Glutamatergic neuron (in vitro differentiated cells): ENCODE data around the gene PTPRJ. TPM values are rescaled to one million over a fixed set of nuclear protein-coding genes. Genes with fewer than 3 reads are reported as not detected.
A peak's percentile ranks its signal among the peaks of the same experiment; 100 is the strongest.

Experiments used
- DNase-seq: peaks from one replicate; pipeline ENCODE4 v3.0.0; 2022
- H3K27ac Mint-ChIP-seq: one replicate; pipeline ENCODE4 v1.8.0; 2020; ENCODE audit warnings: mild to moderate bottlenecking, mixed read lengths, inconsistent platforms; ENCODE audit not compliant: unreplicated experiment
- H3K27me3 Mint-ChIP-seq: one replicate; pipeline ENCODE4 v1.8.0; 2020; ENCODE audit warnings: mild to moderate bottlenecking, moderate library complexity, mixed read lengths, inconsistent platforms; ENCODE audit not compliant: unreplicated experiment
- H3K36me3 Mint-ChIP-seq: one replicate; pipeline ENCODE4 v1.8.0; 2020; ENCODE audit warnings: mild to moderate bottlenecking, mixed read lengths, inconsistent platforms; ENCODE audit not compliant: unreplicated experiment
- H3K4me1 Mint-ChIP-seq: one replicate; pipeline ENCODE4 v1.8.0; 2020; ENCODE audit warnings: mild to moderate bottlenecking, low read depth, mixed read lengths, inconsistent platforms; ENCODE audit not compliant: unreplicated experiment
- H3K4me3 Mint-ChIP-seq: one replicate; pipeline ENCODE4 v1.8.0; 2020; ENCODE audit warnings: mild to moderate bottlenecking, mixed read lengths, inconsistent platforms; ENCODE audit not compliant: unreplicated experiment
- H3K9me3 Mint-ChIP-seq: one replicate; pipeline ENCODE4 v1.8.0; 2020; ENCODE audit warnings: mild to moderate bottlenecking, moderate library complexity, mixed read lengths, inconsistent platforms; ENCODE audit not compliant: unreplicated experiment
- total RNA-seq: library from RNA; stranded (reverse); fragmentation: NEBNext Ultra II Directional; extraction: Animal tissue kit (Norgen Biotek cat#: 25700); gene quantifications from one replicate; pipeline ENCODE4 v1.2.1, GENCODE V29; 2021; ENCODE audit not compliant: unreplicated experiment
- TF ChIP-seq, protein P1 (sequence below): fragments of 200-600 bp; sonication (generic); IDR thresholded peaks from one replicate; pipeline ENCODE4 v1.5.0; 2021; ENCODE audit not compliant: partially characterized antibody, unreplicated experiment

PTPRJ gene
- total RNA-seq, 1 donor from 2014 or later: 2.4 TPM

DNA sequence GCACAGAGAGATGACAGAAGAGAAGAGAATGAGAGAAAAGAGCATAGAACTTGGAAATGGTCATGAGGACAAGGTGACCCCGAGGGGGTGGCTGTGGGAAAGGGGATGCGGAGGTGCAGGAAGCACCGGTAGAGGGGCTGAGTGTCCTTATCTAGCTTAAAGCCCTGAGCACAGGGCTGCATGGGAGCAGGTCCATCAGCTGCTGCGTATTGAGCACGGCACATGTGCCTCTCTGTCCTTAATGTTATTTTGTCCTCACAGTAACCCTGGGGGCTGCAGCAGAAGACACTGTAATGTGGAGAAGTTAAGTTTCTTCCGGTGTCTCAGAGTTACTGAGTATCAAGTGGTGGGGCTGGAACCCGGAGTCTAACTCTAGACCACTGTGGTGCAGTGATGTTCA is 141.9 kb downstream of the PTPRJ start:
- H3K36me3 Mint-ChIP-seq: no peaks in the 10 kb centered on the region
- DNase-seq: no peak
- peaks cover 7% of the 10 kb centered on the region for H3K4me1 Mint-ChIP-seq
- no peaks in the 10 kb centered on the region for H3K27me3 Mint-ChIP-seq
- no peak overlapping the region for H3K27ac Mint-ChIP-seq
- peaks cover 3% of the 10 kb centered on the region for H3K9me3 Mint-ChIP-seq
- TF ChIP-seq, protein P1, sequence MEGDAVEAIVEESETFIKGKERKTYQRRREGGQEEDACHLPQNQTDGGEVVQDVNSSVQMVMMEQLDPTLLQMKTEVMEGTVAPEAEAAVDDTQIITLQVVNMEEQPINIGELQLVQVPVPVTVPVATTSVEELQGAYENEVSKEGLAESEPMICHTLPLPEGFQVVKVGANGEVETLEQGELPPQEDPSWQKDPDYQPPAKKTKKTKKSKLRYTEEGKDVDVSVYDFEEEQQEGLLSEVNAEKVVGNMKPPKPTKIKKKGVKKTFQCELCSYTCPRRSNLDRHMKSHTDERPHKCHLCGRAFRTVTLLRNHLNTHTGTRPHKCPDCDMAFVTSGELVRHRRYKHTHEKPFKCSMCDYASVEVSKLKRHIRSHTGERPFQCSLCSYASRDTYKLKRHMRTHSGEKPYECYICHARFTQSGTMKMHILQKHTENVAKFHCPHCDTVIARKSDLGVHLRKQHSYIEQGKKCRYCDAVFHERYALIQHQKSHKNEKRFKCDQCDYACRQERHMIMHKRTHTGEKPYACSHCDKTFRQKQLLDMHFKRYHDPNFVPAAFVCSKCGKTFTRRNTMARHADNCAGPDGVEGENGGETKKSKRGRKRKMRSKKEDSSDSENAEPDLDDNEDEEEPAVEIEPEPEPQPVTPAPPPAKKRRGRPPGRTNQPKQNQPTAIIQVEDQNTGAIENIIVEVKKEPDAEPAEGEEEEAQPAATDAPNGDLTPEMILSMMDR: no peak
- no peak overlapping the region for H3K4me3 Mint-ChIP-seq

DNA sequence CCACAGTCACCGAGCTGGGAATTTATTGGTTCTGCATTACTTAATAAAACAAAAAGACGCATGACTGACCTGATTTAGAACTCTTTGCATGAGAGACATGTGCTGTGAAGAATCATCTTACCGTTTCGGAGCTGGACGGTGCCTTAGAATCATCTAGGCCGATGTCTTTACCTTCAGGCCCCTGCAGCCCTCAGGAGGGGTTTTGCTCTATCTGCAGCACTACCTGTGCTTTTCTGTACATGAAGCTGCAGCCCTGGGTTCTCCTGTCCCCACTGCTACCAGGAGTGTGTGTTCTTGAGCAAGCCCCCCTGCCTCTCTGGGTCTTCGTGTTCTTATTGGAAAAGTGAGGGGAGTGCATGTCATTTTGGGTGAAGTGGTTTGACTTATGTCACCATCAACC is 142.3 kb downstream of the PTPRJ start:
- TF ChIP-seq, protein P1: no peak
- DNase-seq: no peak
- H3K36me3 Mint-ChIP-seq: no peaks in the 10 kb centered on the region

DNA sequence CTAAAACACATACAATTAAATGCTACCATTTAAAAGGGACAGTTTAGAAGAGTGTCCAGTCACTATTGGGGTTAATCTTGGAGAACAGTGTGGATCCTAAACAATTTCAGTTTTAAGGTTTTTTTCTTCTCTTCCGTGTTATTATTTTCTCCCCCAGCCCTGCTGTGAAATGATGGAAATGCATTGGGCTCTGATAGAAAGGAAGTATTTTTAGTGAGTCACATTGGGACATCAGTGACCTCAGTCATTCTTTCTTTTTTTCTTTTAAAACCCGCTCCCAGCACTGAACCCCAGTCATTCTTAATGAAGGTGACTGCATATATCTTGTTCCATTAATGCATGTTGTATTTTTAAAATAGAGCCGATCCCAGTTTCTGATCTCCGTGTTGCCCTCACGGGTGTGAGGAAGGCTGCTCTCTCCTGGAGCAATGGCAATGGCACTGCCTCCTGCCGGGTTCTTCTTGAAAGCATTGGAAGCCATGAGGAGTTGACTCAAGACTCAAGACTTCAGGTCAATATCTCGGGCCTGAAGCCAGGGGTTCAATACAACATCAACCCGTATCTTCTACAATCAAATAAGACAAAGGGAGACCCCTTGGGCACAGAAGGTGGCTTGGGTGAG is 143.0 kb downstream of the PTPRJ start:
- DNase-seq: no peak
- H3K4me3 Mint-ChIP-seq: no peak overlapping the region
- H3K27me3 Mint-ChIP-seq: peaks cover 2% of the 10 kb centered on the region
- peaks cover 7% of the 10 kb centered on the region for H3K4me1 Mint-ChIP-seq
- TF ChIP-seq, protein P1: no peak
- H3K9me3 Mint-ChIP-seq: peaks cover 1% of the 10 kb centered on the region
- no peaks in the 10 kb centered on the region for H3K36me3 Mint-ChIP-seq
- H3K27ac Mint-ChIP-seq: no peak overlapping the region

More for the DNA sequence above, 142.3 kb downstream of the PTPRJ start:
- Mint-ChIP-seq H3K27me3 (no peaks in the 10 kb centered on the region), H3K4me1 (peaks cover 7% of the 10 kb centered on the region), H3K27ac (no peak overlapping the region), H3K4me3 (no peak overlapping the region), H3K9me3 (peaks cover 1% of the 10 kb centered on the region)

DNA sequence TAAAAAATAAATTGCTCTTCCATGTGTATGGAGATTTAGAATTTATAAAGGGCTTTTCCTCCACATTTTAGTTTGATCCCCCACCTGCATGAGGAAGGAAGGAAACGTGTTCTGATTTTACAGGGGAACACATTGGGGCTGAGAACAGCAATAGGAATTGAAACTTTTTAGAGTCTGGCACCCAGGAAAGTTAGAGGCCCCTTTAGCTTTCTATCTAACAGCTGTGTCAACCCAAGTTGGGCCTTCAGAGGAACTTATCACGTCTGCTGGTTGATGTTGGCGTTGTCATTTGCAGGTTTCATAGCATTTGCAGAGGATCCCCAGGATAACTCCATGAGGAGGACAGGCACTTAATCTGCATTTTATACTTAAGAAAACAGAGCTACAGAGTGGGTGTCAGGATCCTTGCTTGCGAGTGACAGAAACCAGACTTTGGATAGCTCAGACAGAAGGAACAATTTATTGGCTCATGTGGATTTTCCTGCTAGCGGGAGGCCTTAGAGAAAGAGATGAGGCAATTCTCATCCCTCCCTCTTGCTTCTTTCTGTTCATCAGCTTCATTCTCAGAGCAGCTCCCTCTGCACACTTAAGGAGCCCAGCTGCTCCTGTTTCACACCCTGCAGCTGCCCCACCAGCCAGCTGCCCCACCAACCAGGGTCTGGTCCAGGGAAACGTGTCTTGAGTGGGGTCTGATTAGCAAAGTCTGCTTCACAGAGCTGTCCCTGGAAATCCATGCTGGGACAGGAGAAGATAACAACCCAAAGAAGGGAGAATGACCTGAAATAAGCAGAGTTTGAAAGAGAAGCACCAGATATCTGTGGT is 143.8 kb downstream of the PTPRJ start:
- H3K9me3 Mint-ChIP-seq: peaks cover 1% of the 10 kb centered on the region
- peaks cover 2% of the 10 kb centered on the region for H3K27me3 Mint-ChIP-seq
- H3K27ac Mint-ChIP-seq: peak overlapping the region; percentile 30
- no peaks in the 10 kb centered on the region for H3K36me3 Mint-ChIP-seq
- TF ChIP-seq, protein P1: no peak
- no peak overlapping the region for H3K4me3 Mint-ChIP-seq
- no peak for DNase-seq
- H3K4me1 Mint-ChIP-seq: peaks cover 7% of the 10 kb centered on the region

DNA sequence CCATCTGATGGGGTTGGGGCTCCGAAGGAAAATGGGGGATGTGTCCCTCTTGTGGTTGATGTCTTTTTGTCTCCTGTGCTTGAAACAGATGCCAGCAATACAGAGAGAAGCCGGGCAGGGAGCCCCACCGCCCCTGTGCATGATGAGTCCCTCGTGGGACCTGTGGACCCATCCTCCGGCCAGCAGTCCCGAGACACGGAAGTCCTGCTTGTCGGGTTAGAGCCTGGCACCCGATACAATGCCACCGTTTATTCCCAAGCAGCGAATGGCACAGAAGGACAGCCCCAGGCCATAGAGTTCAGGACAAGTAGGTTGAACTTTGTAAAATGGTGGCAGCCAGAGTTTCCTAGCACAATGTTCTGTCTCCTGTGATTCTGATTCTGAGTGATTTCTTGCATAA is 144.5 kb downstream of the PTPRJ start:
- TF ChIP-seq, protein P1: no peak
- no peaks in the 10 kb centered on the region for H3K36me3 Mint-ChIP-seq
- H3K4me1 Mint-ChIP-seq: peaks cover 7% of the 10 kb centered on the region
- peak overlapping the region; percentile 30 for H3K27ac Mint-ChIP-seq
- H3K9me3 Mint-ChIP-seq: peaks cover 3% of the 10 kb centered on the region
- peaks cover 2% of the 10 kb centered on the region for H3K27me3 Mint-ChIP-seq
- DNase-seq: no peak
- no peak overlapping the region for H3K4me3 Mint-ChIP-seq
